Ovary (tissue), 9 donors: ENCODE measurements around the gene TSSC4. TPM values are rescaled to one million over a fixed set of nuclear protein-coding genes. Genes with fewer than 3 reads are reported as not detected.

Source experiments
- DNase-seq, 5 donors: peaks; one replicate each; pipeline ENCODE4 v3.0.0-alpha.2; 2019 to 2020
- H3K27ac ChIP-seq, 2 donors: fragments of 200-600 bp; one replicate each; pipeline versions ENCODE4 v1.5.1 to v1.8.0; 2019 to 2022
- H3K27me3 ChIP-seq: fragments of 200-600 bp; one replicate; pipeline ENCODE4 v1.8.0; 2022
- H3K36me3 ChIP-seq: fragments of 200-600 bp; sonication (generic); one replicate; pipeline ENCODE4 v1.5.1; 2019
- H3K4me1 ChIP-seq: one replicate; pipeline ENCODE4 v1.8.1; 2013; ENCODE audit warnings: mild to moderate bottlenecking, moderate library complexity; ENCODE audit not compliant: insufficient read depth
- H3K4me3 ChIP-seq: fragments of 200-600 bp; sonication (generic); one replicate; pipeline ENCODE4 v1.5.1; 2017
- H3K9me3 ChIP-seq, 2 donors: fragments of 200-600 bp in 1 of 2; sonication (generic) in 1 of 2; one replicate each; pipeline versions ENCODE4 v1.5.1 to v1.8.1; 2013 to 2019; ENCODE audit warnings: mild to moderate bottlenecking in 1 of 2, moderate library complexity in 1 of 2
- EP300 ChIP-seq: sonication (generic); formaldehyde crosslinking; IDR thresholded peaks from one replicate; pipeline ENCODE4 v1.6.1; 2017; ENCODE audit warnings: antibody characterized with exemption
- POLR2A ChIP-seq: fragments of 450-650 bp; IDR thresholded peaks from one replicate; pipeline ENCODE4 v1.6.1; 2017; ENCODE audit warnings: antibody characterized with exemption, mild to moderate bottlenecking, moderate library complexity
- WGBS, 3 donors: extraction: QIAGEN DNeasy Blood & Tissue Kit in 1 of 3; methylation state at CpG; one replicate each; pipeline versions ENCODE4 v1.1.5 to v1.1.7; 2013 to 2017; 5-methylcytosine and 5-hydroxymethylcytosine counted together
- intact Hi-C, 4 donors: fragments of 100-400 bp; cut with DNase I; formaldehyde crosslinking; loops; one replicate each; pipeline versions ENCODE4 v1.11.0 to v1.15.1; 2022 to 2023
- polyA plus RNA-seq, 2 donors: library from polyadenylated mRNA; stranded (reverse); fragments of 200-250 nt in 1 of 2; fragments of 350-450 nt in 1 of 2; fragmentation: Illumina TruSeq in 1 of 2; extraction: RNeasy Lipid Tissue Mini Kit (QIAGEN cat#74804) in 1 of 2; gene quantifications; one replicate each; pipeline ENCODE4 v1.2.3, GENCODE V29; 2013 to 2014
- total RNA-seq, 7 donors: library from RNA; depleted of rRNA in 2 of 7; stranded (reverse); fragments of >200 nt in 2 of 7; fragmentation: NEBNext Ultra II Directional in 3 of 7; extraction: Animal tissue kit (Norgen Biotek cat#: 25700) in 3 of 7; gene quantifications; one replicate each; pipeline versions ENCODE4 v1.1.0 to v1.2.4, GENCODE V29; 2016 to 2023
- TF ChIP-seq, protein P1 (sequence below), 3 donors: fragments of 450-650 bp in 2 of 3; fragments of 200-600 bp in 1 of 3; IDR thresholded peaks; one replicate each; pipeline versions ENCODE4 v1.5.1 to v1.8.0; 2016 to 2022; ENCODE audit warnings: antibody characterized with exemption in 3 of 3, mild to moderate bottlenecking in 1 of 3
- donor health status: DM: no; HTN: no; CAD: no; lungs with moderate emphysema.
- donor health status: DM: no; HTN: no; CAD: no.
- donor health status: Bipolar disorder and iron deficiency.
- donor health status: DM: yes; HTN: yes; CAD: no.
- donor health status: DM: no; HTN: no; CAD: no.
- donor health status: DM: yes; HTN: yes; CAD: no.

Gene TSSC4
- total and polyA plus RNA-seq, 9 donors: 1.3 to 73.4 (median 41.7) TPM

DNA sequence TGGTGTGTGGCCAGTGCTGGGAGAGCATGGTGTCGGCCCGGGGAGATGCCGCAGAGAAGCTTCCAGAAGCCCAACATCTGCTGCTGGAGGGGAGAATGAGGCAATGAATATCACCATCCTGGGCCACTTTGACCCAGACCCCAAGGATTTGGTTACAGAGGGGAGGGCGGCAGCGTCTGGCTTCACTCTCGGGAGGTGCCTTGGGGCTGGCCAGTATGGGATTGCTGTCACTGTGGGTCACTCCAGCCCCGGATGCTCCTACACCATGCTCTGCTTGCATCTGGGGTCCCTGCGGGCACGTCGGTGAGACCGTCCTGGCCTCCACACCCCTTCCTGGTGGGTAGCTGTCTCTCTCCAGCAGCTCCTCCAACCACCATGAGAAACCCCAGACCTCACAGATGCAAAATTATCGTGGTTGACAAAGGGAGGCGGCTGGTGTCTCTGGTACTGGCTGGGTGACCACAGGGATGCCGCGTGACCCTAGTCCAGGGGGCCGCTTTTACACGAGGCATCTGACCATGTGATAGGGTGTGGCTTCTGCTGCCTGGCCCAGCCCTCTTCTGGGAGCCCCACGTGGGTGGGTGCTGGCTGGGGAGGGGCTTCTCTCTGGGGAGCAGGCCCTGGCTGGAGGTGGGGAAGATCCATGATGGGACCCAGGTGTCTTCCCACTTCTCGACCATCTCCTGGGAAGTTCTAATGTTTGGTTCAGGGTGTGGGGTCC lies 49.9 kb downstream of the TSSC4 start:
- no peak for TF ChIP-seq POLR2A
- TF ChIP-seq EP300: no peak
- TF ChIP-seq, protein P1, sequence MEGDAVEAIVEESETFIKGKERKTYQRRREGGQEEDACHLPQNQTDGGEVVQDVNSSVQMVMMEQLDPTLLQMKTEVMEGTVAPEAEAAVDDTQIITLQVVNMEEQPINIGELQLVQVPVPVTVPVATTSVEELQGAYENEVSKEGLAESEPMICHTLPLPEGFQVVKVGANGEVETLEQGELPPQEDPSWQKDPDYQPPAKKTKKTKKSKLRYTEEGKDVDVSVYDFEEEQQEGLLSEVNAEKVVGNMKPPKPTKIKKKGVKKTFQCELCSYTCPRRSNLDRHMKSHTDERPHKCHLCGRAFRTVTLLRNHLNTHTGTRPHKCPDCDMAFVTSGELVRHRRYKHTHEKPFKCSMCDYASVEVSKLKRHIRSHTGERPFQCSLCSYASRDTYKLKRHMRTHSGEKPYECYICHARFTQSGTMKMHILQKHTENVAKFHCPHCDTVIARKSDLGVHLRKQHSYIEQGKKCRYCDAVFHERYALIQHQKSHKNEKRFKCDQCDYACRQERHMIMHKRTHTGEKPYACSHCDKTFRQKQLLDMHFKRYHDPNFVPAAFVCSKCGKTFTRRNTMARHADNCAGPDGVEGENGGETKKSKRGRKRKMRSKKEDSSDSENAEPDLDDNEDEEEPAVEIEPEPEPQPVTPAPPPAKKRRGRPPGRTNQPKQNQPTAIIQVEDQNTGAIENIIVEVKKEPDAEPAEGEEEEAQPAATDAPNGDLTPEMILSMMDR (IDR thresholded peaks at IDR 0.05): no peak
- 79 to 85% (median 80%) methylated on average over 16 to 19 of the region's 19 CpGs for WGBS, 3 donors
- Histone ChIP-seq H3K27ac (no peak overlapping the region), H3K36me3 (no peaks in the 10 kb centered on the region), H3K27me3 (peaks cover 1% of the 10 kb centered on the region), H3K4me1 (no peaks in the 10 kb centered on the region), H3K9me3 (no peaks in the 10 kb centered on the region), H3K4me3 (no peak overlapping the region)
- peak in 2 of 5 donors; percentile 4 to 5 for DNase-seq
- intact Hi-C loops: no loop called here

DNA sequence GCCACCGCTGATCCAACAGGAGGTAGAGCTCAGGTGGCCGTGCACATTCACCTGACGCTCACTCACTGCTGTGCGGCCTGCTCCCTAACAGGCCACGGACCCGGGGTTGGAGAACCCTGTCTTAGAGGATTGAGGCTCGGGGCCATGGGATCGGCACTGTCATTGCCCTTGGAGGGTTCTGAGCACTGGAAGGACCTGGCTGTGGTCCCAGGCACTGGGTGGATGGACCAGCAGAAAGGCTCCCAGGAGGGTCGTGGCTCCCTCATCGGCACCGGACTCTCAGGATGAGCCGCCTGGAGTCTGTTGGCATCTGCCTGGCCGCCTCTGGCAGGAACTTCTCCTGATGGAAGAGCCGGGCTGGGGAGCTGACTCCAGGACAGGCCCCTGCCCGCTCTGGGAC lies 50.8 kb downstream of the TSSC4 start:
- 90 to 92% (median 91%) methylated on average over 14 to 15 of the region's 15 CpGs for WGBS, 3 donors
- intact Hi-C loops: no loop called here
- Histone ChIP-seq H3K27ac (no peak overlapping the region), H3K9me3 (no peaks in the 10 kb centered on the region), H3K36me3 (no peaks in the 10 kb centered on the region), H3K4me3 (no peak overlapping the region), H3K27me3 (no peaks in the 10 kb centered on the region), H3K4me1 (no peaks in the 10 kb centered on the region)
- DNase-seq: peak in 3 of 5 donors; percentile 2 to 24 (median 7)
- TF ChIP-seq POLR2A: no peak
- TF ChIP-seq, protein P1 (IDR thresholded peaks at IDR 0.05): no peak
- TF ChIP-seq EP300: no peak

DNA sequence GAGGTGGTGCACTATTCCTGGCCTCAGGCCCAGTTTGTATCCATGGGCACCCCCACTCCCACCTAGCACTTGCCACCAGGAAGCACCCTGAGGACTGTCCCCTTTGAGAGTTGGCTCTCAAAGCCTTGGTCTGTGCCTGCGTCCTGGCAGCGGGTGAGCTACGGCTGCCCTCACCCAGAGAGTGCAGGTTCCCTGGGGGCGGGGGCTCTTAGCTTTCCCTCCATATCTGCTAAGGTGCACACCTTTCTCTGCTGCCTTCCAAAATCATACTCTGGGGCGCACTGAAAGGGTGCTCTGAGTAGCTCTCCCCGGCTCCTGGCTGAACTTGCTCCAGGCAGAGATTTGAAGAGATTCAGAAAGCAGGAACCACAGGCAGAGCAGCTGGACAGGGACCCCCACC lies 51.4 kb downstream of the TSSC4 start:
- WGBS, 3 donors: 27 to 31% (median 30%) methylated on average over 6 of the region's 6 CpGs
- Histone ChIP-seq H3K27ac (no peak overlapping the region), H3K9me3 (no peaks in the 10 kb centered on the region), H3K4me3 (no peak overlapping the region), H3K36me3 (no peaks in the 10 kb centered on the region), H3K4me1 (no peaks in the 10 kb centered on the region), H3K27me3 (no peaks in the 10 kb centered on the region)
- TF ChIP-seq POLR2A: no peak
- TF ChIP-seq EP300: no peak
- TF ChIP-seq, protein P1 (IDR thresholded peaks at IDR 0.05): no peak
- DNase-seq: peak in 2 of 5 donors; percentile 1 to 7
- intact Hi-C loops: no loop called here

DNA sequence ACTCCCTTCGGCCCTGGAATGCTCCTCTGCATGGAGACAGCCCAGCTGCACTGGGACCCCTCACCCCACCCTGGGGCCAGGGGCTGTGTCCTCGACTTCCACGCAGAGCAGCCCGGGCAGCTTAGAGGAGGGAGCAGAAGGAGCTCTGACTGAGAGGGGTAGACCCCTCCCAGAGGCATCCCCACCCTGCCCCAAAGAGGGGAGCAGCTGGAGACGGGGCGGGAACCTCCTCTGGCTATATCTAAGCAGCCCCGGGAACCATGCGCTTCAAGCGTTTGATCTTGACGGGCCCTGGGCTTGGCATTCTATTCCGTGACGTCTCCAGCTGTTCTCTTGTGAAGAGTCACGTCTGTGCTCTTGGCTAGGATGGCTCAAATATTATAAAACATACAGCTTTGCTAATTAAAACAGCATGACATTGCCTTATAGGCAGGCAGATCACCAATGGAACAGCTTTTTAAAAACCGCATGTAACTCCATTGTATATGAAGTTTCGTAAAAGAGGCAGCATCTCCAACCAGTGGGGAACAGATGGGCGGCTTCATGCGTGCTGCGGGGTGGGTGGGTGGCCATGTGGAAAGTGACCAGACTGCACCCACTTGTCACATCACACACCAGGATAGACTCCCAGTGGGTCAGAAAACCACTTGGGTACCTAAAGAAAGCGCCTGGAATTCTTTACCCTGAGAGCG lies 51.9 kb downstream of the TSSC4 start:
- peak in 1 of 5 donors; percentile 3 for DNase-seq
- Histone ChIP-seq H3K27ac (no peak overlapping the region), H3K4me1 (no peaks in the 10 kb centered on the region), H3K27me3 (no peaks in the 10 kb centered on the region), H3K36me3 (no peaks in the 10 kb centered on the region), H3K9me3 (no peaks in the 10 kb centered on the region), H3K4me3 (no peak overlapping the region)
- no peak for TF ChIP-seq POLR2A
- TF ChIP-seq EP300: no peak
- TF ChIP-seq, protein P1 (IDR thresholded peaks at IDR 0.05): no peak
- intact Hi-C loops: no loop called here
- 14 to 21% (median 14%) methylated on average over 20 of the region's 20 CpGs for WGBS, 3 donors
